Tibial nerve (tissue), 4 donors: Measurements from ENCODE around the gene GAREM1. TPM values are rescaled to one million over a fixed set of nuclear protein-coding genes. Genes with fewer than 3 reads are reported as not detected.

Experiments used
- DNase-seq, 2 donors: peaks; one replicate each; pipeline ENCODE4 v3.0.0-alpha.2; 2019; ENCODE audit warnings: low spot score in 2 of 2
- H3K27ac ChIP-seq, 4 donors: fragments of 200-600 bp; sonication (generic) in 3 of 4; one replicate each; pipeline ENCODE4 v1.5.1; 2017 to 2019; ENCODE audit warnings: mild to moderate bottlenecking in 1 of 4
- H3K27me3 ChIP-seq, 2 donors: fragments of 200-600 bp; sonication (generic) in 1 of 2; one replicate each; pipeline versions ENCODE4 v1.5.1 to v1.6.0; 2017 to 2019
- H3K36me3 ChIP-seq, 3 donors: fragments of 200-600 bp; sonication (generic); one replicate each; pipeline ENCODE4 v1.5.1; 2018 to 2019
- H3K4me1 ChIP-seq, 4 donors: fragments of 200-600 bp; sonication (generic) in 3 of 4; one replicate each; pipeline ENCODE4 v1.5.1; 2017 to 2019
- H3K4me3 ChIP-seq, 4 donors: fragments of 200-600 bp; sonication (generic) in 3 of 4; one replicate each; pipeline ENCODE4 v1.5.1; 2017 to 2019; ENCODE audit warnings: mild to moderate bottlenecking in 1 of 4, moderate library complexity in 1 of 4
- H3K9me3 ChIP-seq, 4 donors: fragments of 200-600 bp; sonication (generic) in 3 of 4; one replicate each; pipeline ENCODE4 v1.5.1; 2017 to 2019
- EP300 ChIP-seq, 2 donors: sonication (generic); formaldehyde crosslinking; IDR thresholded peaks; one replicate each; pipeline ENCODE4 v1.6.1; 2017; ENCODE audit warnings: antibody characterized with exemption in 2 of 2, mild to moderate bottlenecking in 1 of 2
- POLR2A ChIP-seq, 2 donors: fragments of 450-650 bp; IDR thresholded peaks; one replicate each; pipeline ENCODE4 v1.6.1; 2017; ENCODE audit warnings: antibody characterized with exemption in 2 of 2, mild to moderate bottlenecking in 2 of 2, moderate library complexity in 2 of 2
- WGBS, 2 donors: methylation state at CpG; one replicate each; pipeline ENCODE4 v1.1.5; 2018; 5-methylcytosine and 5-hydroxymethylcytosine counted together
- total RNA-seq, 4 donors: library from RNA; depleted of rRNA; stranded (reverse); fragments of >200 nt; gene quantifications; one replicate each; pipeline ENCODE4 v1.1.0, GENCODE V29; 2016
- TF ChIP-seq, protein P1 (sequence below), 5 experiments: fragments of 200-600 bp in 3 of 5; fragments of 450-650 bp in 2 of 5; sonication (generic) in 3 of 5; IDR thresholded peaks; one replicate each; pipeline ENCODE4 v1.5.1; 2016 to 2019; ENCODE audit warnings: antibody characterized with exemption in 5 of 5, mild to moderate bottlenecking in 3 of 5, moderate library complexity in 2 of 5

GAREM1 gene
- total RNA-seq, 4 donors from 2014 or later, result 25.1 to 33.0 (median 30.7) TPM

DNA sequence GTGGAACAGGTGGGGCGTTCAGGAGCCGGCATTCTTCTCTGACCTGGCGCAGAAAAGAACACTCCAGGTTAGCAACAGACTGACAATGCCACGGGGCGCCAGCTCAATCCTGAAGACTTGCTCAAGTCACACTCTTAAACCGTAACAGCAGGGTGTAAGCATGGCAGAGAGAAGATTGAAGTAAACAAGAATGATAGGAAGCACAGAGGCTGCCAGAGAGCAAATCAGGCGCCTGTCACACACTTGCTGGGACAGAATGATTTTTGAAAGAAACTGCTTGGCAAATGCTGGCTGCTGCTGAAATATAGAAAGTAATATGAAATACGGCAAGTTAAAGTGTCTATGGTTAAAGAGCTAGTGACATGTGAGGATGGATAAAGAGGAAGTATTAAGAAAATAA, 200.3 kb downstream of the GAREM1 start:
- Histone ChIP-seq H3K27ac (no peak overlapping the region), H3K9me3 (no peaks in the 10 kb centered on the region), H3K4me1 (peaks cover 0 to 5% (median 0%) of the 10 kb centered on the region in 4 donors), H3K36me3 (peaks cover 2 to 42% (median 6%) of the 10 kb centered on the region in 3 donors), H3K27me3 (no peaks in the 10 kb centered on the region), H3K4me3 (no peak overlapping the region)
- no peak for DNase-seq
- 94 to 96% methylated on average over 8 of the region's 8 CpGs for whole genome bisulfite sequencing, 2 donors
- TF ChIP-seq EP300 (IDR thresholded peaks at IDR 0.05) (no peak), POLR2A (IDR thresholded peaks at IDR 0.05) (no peak)
- TF ChIP-seq, protein P1, sequence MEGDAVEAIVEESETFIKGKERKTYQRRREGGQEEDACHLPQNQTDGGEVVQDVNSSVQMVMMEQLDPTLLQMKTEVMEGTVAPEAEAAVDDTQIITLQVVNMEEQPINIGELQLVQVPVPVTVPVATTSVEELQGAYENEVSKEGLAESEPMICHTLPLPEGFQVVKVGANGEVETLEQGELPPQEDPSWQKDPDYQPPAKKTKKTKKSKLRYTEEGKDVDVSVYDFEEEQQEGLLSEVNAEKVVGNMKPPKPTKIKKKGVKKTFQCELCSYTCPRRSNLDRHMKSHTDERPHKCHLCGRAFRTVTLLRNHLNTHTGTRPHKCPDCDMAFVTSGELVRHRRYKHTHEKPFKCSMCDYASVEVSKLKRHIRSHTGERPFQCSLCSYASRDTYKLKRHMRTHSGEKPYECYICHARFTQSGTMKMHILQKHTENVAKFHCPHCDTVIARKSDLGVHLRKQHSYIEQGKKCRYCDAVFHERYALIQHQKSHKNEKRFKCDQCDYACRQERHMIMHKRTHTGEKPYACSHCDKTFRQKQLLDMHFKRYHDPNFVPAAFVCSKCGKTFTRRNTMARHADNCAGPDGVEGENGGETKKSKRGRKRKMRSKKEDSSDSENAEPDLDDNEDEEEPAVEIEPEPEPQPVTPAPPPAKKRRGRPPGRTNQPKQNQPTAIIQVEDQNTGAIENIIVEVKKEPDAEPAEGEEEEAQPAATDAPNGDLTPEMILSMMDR (IDR thresholded peaks at IDR 0.05), result no peak

DNA sequence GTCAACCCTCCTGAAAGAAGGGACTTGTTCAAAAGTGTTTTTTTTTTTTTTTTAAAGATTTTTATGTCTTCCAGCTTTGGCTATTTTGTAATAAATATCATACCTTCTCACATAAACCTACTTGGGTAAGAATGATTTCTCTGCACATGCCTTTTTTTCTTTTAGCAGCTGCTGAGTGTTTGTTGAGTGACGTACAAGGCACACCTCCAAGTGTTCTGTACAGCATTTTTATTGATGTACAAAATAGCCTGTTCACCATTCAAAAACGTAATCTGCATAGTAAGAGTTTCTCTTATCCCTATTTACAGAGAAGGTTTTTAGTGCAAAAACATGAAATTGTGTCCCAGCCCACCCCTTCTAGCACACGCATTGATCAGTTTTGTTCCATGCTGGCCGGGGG, 203.2 kb downstream of the GAREM1 start:
- H3K4me1 ChIP-seq, result peaks cover 0 to 5% (median 0%) of the 10 kb centered on the region in 4 donors
- no peak for DNase-seq
- H3K27ac ChIP-seq, result no peak overlapping the region
- WGBS, 2 donors, result 91 to 97% methylated on average over 4 of the region's 4 CpGs
- no peaks in the 10 kb centered on the region for H3K9me3 ChIP-seq
- TF ChIP-seq, protein P1 (IDR thresholded peaks at IDR 0.05), result no peak
- no peak for TF ChIP-seq EP300 (IDR thresholded peaks at IDR 0.05)
- no peak for TF ChIP-seq POLR2A (IDR thresholded peaks at IDR 0.05)
- H3K27me3 ChIP-seq, result no peaks in the 10 kb centered on the region
- peaks cover 2 to 42% (median 6%) of the 10 kb centered on the region in 3 donors for H3K36me3 ChIP-seq
- H3K4me3 ChIP-seq, result no peak overlapping the region

DNA sequence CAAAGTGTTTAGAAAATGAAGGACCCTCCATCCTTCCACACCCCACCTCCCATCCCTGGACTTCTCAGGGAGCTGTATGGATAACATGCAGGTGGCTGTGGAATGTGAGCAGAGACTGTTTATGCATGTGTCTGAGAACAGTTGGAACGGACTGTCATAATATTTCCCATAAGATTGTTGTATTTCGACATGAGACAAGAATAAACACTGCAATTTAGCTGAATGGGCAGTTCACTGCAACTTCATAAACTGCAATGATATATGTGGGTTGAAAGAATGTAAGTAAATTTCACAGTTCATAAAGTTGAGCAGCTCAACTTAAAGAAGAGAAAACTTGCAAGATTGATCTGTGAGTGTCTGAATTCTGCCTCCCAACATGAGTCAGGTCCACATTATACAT, 206.3 kb downstream of the GAREM1 start:
- WGBS, 2 donors, result 38 to 60% methylated on average over 2 of the region's 2 CpGs
- Histone ChIP-seq H3K36me3 (peaks cover 2 to 33% (median 6%) of the 10 kb centered on the region in 3 donors), H3K9me3 (no peaks in the 10 kb centered on the region), H3K27ac (no peak overlapping the region), H3K27me3 (no peaks in the 10 kb centered on the region), H3K4me1 (no peaks in the 10 kb centered on the region), H3K4me3 (no peak overlapping the region)
- TF ChIP-seq POLR2A (IDR thresholded peaks at IDR 0.05), result no peak
- no peak for TF ChIP-seq EP300 (IDR thresholded peaks at IDR 0.05)
- TF ChIP-seq, protein P1 (IDR thresholded peaks at IDR 0.05), result no peak
- no peak for DNase-seq

DNA sequence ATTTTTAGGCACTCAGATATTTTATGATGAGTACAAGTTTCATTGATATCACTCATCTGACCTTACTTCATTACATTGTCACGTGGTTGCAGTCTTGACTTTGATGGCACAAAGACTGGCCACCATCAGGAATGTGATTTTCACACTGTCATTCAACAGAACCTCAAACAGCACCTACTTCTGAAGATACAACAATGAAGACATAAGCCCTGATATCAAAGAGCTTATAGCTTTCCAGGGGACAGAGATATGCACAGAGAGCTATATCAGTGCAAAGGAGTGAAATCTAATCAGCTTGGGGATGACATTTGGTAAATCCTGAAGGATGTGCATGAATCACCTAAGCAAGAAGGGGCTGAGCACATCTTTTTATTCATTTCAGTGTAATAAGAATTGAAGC, 208.6 kb downstream of the GAREM1 start:
- DNase-seq, result no peak
- Histone ChIP-seq H3K4me1 (no peaks in the 10 kb centered on the region), H3K9me3 (no peaks in the 10 kb centered on the region), H3K4me3 (no peak overlapping the region), H3K27me3 (no peaks in the 10 kb centered on the region), H3K27ac (no peak overlapping the region), H3K36me3 (peaks cover 0 to 10% (median 0%) of the 10 kb centered on the region in 3 donors)
- TF ChIP-seq, protein P1 (IDR thresholded peaks at IDR 0.05), result no peak
- no peak for TF ChIP-seq EP300 (IDR thresholded peaks at IDR 0.05)
- no peak for TF ChIP-seq POLR2A (IDR thresholded peaks at IDR 0.05)
- 86 to 97% methylated on average over 1 of the region's 1 CpG for WGBS, 2 donors

DNA sequence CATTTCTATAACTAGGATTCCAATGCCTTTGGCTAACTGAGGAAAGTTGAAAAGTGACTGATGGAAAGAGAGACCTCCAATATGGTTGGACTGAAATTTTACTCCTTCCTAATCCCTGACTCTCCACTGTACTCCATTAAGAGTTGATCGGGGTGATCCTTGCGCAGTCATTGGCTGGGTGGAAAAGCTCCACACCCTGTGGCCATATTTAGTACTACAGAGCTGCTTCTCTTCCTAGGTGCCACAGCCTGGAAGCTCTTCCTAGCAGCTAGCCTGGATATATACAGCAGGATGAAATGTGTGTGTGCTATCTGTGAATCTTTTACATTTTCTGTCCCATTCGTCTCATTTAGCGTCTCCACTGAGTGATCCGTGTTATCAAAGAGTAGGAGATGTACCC, 209.7 kb downstream of the GAREM1 start:
- TF ChIP-seq POLR2A (IDR thresholded peaks at IDR 0.05), result no peak

DNA sequence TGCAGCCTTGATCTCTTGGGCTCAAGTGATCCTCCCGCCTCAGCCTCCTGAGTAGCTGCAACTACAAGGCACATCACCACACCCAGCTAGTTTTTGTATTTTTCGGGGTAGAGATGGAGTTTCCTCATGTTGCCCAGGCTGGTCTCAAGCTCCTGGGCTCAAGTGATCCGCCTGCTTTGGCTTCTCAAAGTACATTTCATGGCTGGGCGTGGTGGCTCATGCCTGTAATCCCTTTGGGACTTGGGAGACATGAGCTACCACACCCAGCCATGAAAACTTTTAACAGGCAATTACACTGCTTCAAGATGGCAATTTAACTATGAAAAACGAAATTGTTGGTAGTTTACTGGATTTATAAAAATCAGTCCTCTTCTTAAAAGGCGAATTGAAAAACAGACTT, 211.1 kb downstream of the GAREM1 start:
- DNase-seq, result no peak
- TF ChIP-seq POLR2A (IDR thresholded peaks at IDR 0.05) (no peak), EP300 (IDR thresholded peaks at IDR 0.05) (no peak)
- TF ChIP-seq, protein P1 (IDR thresholded peaks at IDR 0.05), result no peak
- no peaks in the 10 kb centered on the region for H3K36me3 ChIP-seq
- H3K9me3 ChIP-seq, result no peaks in the 10 kb centered on the region
- 87 to 90% methylated on average over 6 of the region's 6 CpGs for WGBS, 2 donors
- no peaks in the 10 kb centered on the region for H3K27me3 ChIP-seq
- H3K4me1 ChIP-seq, result no peaks in the 10 kb centered on the region
- H3K27ac ChIP-seq, result no peak overlapping the region
- no peak overlapping the region for H3K4me3 ChIP-seq

More for the DNA sequence above, 209.7 kb downstream of the GAREM1 start:
- no peaks in the 10 kb centered on the region for H3K36me3 ChIP-seq
- no peak for DNase-seq
- no peak overlapping the region for H3K27ac ChIP-seq
- H3K4me1 ChIP-seq, result no peaks in the 10 kb centered on the region
- WGBS, 2 donors, result 96 to 98% methylated on average over 5 of the region's 5 CpGs
- H3K4me3 ChIP-seq, result no peak overlapping the region
- H3K27me3 ChIP-seq, result no peaks in the 10 kb centered on the region
- no peaks in the 10 kb centered on the region for H3K9me3 ChIP-seq
